ENCODE data around the gene PTGFR.

Gene PTGFR

GRCh38 chr1:78526496-78526895 lies 35.7 kb downstream of the PTGFR start:
- H3K9me3 ChIP-seq (ENCODE audit: insufficient read depth, low read length) = no peaks in the 10 kb centered on the region
- H3K27me3 ChIP-seq (ENCODE audit: low read depth, low read length) = no peaks in the 10 kb centered on the region
- no peaks in the 10 kb centered on the region for H3K36me3 ChIP-seq (replicated peaks; ENCODE audit: low read depth, low read length)
- H3K4me1 ChIP-seq (ENCODE audit: low read length) = no peaks in the 10 kb centered on the region
- no peaks in the 10 kb centered on the region for H4K20me1 ChIP-seq (ENCODE audit: insufficient read depth, low read length)
- no peaks in the 10 kb centered on the region for H3K79me2 ChIP-seq (ENCODE audit: low read length)
- H3K9ac ChIP-seq (ENCODE audit: low read length) = no peak overlapping the region
- no peak overlapping the region for H3K4me2 ChIP-seq (ENCODE audit: low read length)
- no peak overlapping the region for H3K27ac ChIP-seq (ENCODE audit: low read length)
- H3K4me3 ChIP-seq (ENCODE audit: low read length) = no peak overlapping the region
- TF ChIP-seq CTCF (IDR thresholded peaks at IDR 0.05; ENCODE audit: low read depth, low read length) = no peak
- no peak overlapping the region for H2AFZ ChIP-seq (ENCODE audit: low read depth, low read length)

GRCh38 chr1:78527706-78528105 lies 36.9 kb downstream of the PTGFR start:
- H2AFZ ChIP-seq (ENCODE audit: low read depth, low read length) = no peak overlapping the region
- no peaks in the 10 kb centered on the region for H4K20me1 ChIP-seq (ENCODE audit: insufficient read depth, low read length)
- H3K4me2 ChIP-seq (ENCODE audit: low read length) = no peak overlapping the region
- no peaks in the 10 kb centered on the region for H3K36me3 ChIP-seq (replicated peaks; ENCODE audit: low read depth, low read length)
- no peaks in the 10 kb centered on the region for H3K4me1 ChIP-seq (ENCODE audit: low read length)
- no peaks in the 10 kb centered on the region for H3K27me3 ChIP-seq (ENCODE audit: low read depth, low read length)
- H3K9me3 ChIP-seq (ENCODE audit: insufficient read depth, low read length) = no peaks in the 10 kb centered on the region
- H3K27ac ChIP-seq (ENCODE audit: low read length) = no peak overlapping the region
- no peak overlapping the region for H3K4me3 ChIP-seq (ENCODE audit: low read length)
- TF ChIP-seq EZH2phosphoT487 (IDR thresholded peaks at IDR 0.05; ENCODE audit: low read depth) (no peak), CTCF (IDR thresholded peaks at IDR 0.05; ENCODE audit: low read depth, low read length) (no peak)
- no peak overlapping the region for H3K9ac ChIP-seq (ENCODE audit: low read length)
- H3K79me2 ChIP-seq (ENCODE audit: low read length) = no peaks in the 10 kb centered on the region

GRCh38 chr1:78533527-78533926 lies 42.8 kb downstream of the PTGFR start:
- no peaks in the 10 kb centered on the region for H3K79me2 ChIP-seq (ENCODE audit: low read length)
- H3K9ac ChIP-seq (ENCODE audit: low read length) = no peak overlapping the region
- no peak overlapping the region for H2AFZ ChIP-seq (ENCODE audit: low read depth, low read length)
- H3K4me3 ChIP-seq (ENCODE audit: low read length) = no peak overlapping the region
- no peaks in the 10 kb centered on the region for H3K9me3 ChIP-seq (ENCODE audit: insufficient read depth, low read length)
- H4K20me1 ChIP-seq (ENCODE audit: insufficient read depth, low read length) = no peaks in the 10 kb centered on the region
- no peak overlapping the region for H3K27ac ChIP-seq (ENCODE audit: low read length)
- no peaks in the 10 kb centered on the region for H3K27me3 ChIP-seq (ENCODE audit: low read depth, low read length)
- H3K36me3 ChIP-seq (replicated peaks; ENCODE audit: low read depth, low read length) = no peaks in the 10 kb centered on the region
- H3K4me1 ChIP-seq (ENCODE audit: low read length) = no peaks in the 10 kb centered on the region
- no peak for TF ChIP-seq CTCF (IDR thresholded peaks at IDR 0.05; ENCODE audit: low read depth, low read length)
- no peak for TF ChIP-seq EZH2phosphoT487 (IDR thresholded peaks at IDR 0.05; ENCODE audit: low read depth)
- H3K4me2 ChIP-seq (ENCODE audit: low read length) = no peak overlapping the region

GRCh38 chr1:78535286-78535685 lies 44.5 kb downstream of the PTGFR start:
- Histone ChIP-seq H4K20me1 (ENCODE audit: insufficient read depth, low read length) (no peaks in the 10 kb centered on the region), H3K4me2 (ENCODE audit: low read length) (no peak overlapping the region), H3K9ac (ENCODE audit: low read length) (no peak overlapping the region), H2AFZ (ENCODE audit: low read depth, low read length) (no peak overlapping the region), H3K4me1 (ENCODE audit: low read length) (no peaks in the 10 kb centered on the region), H3K9me3 (ENCODE audit: insufficient read depth, low read length) (no peaks in the 10 kb centered on the region), H3K27me3 (ENCODE audit: low read depth, low read length) (no peaks in the 10 kb centered on the region), H3K4me3 (ENCODE audit: low read length) (no peak overlapping the region), H3K79me2 (ENCODE audit: low read length) (no peaks in the 10 kb centered on the region), H3K36me3 (replicated peaks; ENCODE audit: low read depth, low read length) (no peaks in the 10 kb centered on the region), H3K27ac (ENCODE audit: low read length) (no peak overlapping the region)
- TF ChIP-seq EZH2phosphoT487 (IDR thresholded peaks at IDR 0.05; ENCODE audit: low read depth) (no peak), CTCF (IDR thresholded peaks at IDR 0.05; ENCODE audit: low read depth, low read length) (no peak)
